AG04449 (cell line): Measurements from ENCODE around the gene BEX4.
"Not testable (repeated sequence)": the region's sequence is repeated elsewhere in the genome, so short reads cannot be mapped to it uniquely, and the experiment has no call there.

Experiments used
- CTCF ChIA-PET: fragments of 350-600 bp; formaldehyde crosslinking; extraction: SDS; loops from one replicate; lab custom pipeline; 2021; ENCODE audit warnings: antibody characterized with exemption; lab: Yijun Ruan, JAX
- POLR2A ChIA-PET: fragments of 400-600, 350-600 bp; formaldehyde crosslinking; extraction: SDS; loops from one replicate; lab custom pipeline; 2020; ENCODE audit warnings: antibody characterized with exemption, inconsistent platforms; lab: Yijun Ruan, JAX
- DNase-seq: peaks from one replicate; pipeline ENCODE4 v3.0.0-alpha.2; 2010; ENCODE audit warnings: low read depth, low spot score
- H3K4me3 ChIP-seq: 2 replicates; pipeline ENCODE4 v1.5.1; 2011; ENCODE audit warnings: low read depth, mild to moderate bottlenecking, control low read depth, low read length
- TF ChIP-seq, protein P1 (sequence below): IDR thresholded peaks from one replicate; pipeline ENCODE4 v1.5.1; 2011; ENCODE audit warnings: mild to moderate bottlenecking, moderate library complexity, low read length, control low read depth, inconsistent platforms; ENCODE audit not compliant: insufficient read depth; ENCODE audit errors: missing control alignments

BEX4 gene

DNA sequence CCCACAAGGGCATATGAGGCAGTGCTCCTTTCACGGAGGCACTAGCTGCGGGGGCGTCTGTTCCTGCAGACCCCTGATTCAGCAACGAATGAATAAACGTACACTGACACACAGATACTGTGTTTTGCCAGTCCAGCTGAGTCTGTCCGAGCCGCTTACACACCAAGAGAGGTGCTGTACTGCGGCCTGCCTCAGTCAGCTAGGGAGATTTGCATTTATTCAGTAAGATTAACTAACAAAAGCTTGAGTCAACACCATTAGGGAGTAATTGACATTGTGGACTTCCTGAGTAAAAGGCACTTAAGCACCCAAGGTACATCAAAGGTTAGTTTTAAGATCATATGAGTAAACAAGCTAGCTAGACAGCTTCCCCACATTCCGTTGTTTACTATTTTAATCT is 31.0 kb upstream of the BEX4 start:
- ChIA-PET POLR2A (no interaction called here), CTCF (interaction anchor here (0.7 to 0.9 kb wide), 2 partner anchors 9 to 233 kb away, joined by 3 read pairs; no protein-coding TSS in a partner anchor)
- no peak for DNase-seq
- no peak overlapping the region for H3K4me3 ChIP-seq
- TF ChIP-seq, protein P1, sequence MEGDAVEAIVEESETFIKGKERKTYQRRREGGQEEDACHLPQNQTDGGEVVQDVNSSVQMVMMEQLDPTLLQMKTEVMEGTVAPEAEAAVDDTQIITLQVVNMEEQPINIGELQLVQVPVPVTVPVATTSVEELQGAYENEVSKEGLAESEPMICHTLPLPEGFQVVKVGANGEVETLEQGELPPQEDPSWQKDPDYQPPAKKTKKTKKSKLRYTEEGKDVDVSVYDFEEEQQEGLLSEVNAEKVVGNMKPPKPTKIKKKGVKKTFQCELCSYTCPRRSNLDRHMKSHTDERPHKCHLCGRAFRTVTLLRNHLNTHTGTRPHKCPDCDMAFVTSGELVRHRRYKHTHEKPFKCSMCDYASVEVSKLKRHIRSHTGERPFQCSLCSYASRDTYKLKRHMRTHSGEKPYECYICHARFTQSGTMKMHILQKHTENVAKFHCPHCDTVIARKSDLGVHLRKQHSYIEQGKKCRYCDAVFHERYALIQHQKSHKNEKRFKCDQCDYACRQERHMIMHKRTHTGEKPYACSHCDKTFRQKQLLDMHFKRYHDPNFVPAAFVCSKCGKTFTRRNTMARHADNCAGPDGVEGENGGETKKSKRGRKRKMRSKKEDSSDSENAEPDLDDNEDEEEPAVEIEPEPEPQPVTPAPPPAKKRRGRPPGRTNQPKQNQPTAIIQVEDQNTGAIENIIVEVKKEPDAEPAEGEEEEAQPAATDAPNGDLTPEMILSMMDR: no peak

DNA sequence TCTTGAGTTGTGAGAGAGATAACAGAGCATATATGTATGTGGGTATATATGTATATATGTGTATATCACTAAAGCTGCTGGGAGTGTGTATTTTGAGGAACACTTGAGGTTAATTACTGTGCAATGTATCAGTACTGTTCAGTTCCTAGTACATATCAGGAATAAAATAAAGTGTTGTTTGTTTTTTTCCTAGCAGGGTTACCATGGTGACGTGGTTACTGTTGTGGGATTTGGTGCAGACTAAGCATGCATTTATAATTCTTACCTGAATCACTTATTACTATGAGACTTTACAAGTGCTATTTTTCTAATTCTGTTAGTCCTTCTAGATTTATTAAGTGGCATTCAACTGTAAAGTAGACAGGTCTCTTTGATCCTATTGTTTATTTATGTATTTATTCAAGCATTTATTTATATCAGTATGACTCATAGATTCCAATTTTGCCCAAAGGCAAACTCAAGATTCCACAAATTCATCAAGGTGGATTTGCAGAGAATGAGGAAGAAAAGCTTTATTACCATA is 26.9 kb upstream of the BEX4 start:
- POLR2A ChIA-PET: no interaction called here
- no peak overlapping the region for H3K4me3 ChIP-seq
- TF ChIP-seq, protein P1: no peak
- CTCF ChIA-PET: no interaction called here
- DNase-seq: no peak

DNA sequence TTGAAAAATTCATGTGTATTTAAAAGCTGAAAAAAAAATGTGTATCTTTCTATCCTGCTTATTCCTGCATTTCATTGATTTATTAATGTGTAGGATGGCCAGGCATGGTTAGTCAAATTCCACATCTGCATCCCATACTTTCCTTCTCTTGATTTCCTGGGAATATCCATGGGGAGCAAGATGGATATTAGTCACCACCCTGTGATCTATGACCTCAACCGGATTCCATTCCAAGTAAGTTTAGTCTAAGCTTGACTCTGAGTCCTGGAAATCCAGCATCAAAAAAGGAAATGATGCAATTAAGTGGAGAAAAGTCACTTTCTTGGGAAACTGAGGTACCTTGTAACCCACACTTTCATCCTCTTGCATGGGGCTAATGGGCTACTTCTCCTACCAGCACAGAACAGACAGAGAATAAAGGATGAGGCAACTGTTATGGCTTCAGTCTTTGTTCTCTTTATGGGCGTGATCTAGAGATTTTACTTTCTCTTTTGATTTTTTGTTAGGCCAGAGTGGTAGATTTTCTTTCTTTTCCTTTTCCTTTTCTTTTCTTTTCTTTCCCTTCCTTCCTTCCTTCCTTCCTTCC is 17.1 kb upstream of the BEX4 start:
- TF ChIP-seq, protein P1: no peak
- DNase-seq: no peak
- POLR2A ChIA-PET: no interaction called here
- CTCF ChIA-PET: no interaction called here
- no peak overlapping the region for H3K4me3 ChIP-seq

DNA sequence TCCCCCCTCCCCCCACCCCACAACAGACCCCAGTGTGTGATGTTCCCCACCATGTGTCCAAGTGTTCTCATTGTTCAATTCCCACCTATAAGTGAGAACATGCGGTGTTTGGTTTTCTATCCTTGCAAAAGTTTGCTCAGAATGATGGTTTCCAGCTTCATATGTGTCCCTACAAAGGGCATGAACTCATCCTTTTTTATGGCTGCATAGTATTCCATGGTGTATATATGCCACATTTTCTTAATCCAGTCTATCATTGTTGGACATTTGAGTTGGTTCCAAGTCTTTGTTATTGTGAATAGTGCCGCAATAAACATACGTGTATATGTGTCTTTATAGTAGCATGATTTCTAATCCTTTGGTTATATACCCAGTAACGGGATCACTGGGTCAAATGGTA is 16.2 kb upstream of the BEX4 start:
- POLR2A ChIA-PET, H3K4me3 ChIP-seq, DNase-seq, CTCF ChIA-PET: not testable (repeated sequence)

DNA sequence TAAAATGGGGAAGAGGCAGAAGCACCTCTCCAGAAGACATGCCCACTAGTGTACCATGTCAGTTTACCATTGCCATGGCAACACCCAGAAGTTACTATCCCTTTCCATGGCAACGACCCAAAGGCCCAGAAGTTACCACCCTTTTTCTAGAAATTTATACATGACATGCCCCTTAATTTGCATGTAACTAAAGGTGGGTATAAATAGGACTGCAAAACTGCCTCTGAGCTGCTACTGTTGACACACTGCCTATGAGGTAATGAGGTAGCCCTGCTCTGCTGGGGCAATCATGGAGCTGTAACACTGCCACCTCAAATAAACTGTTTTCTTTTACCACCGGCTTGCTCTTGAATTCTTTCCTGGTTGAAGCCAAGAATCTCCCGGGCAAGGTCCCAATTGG is 13.9 kb upstream of the BEX4 start:
- H3K4me3 ChIP-seq: no peak overlapping the region
- DNase-seq: no peak
- ChIA-PET POLR2A (no interaction called here), CTCF (interaction anchor here (1.3 kb wide), 1 partner anchor 10 kb away, joined by 4 read pairs; no protein-coding TSS in a partner anchor)
- TF ChIP-seq, protein P1: no peak

DNA sequence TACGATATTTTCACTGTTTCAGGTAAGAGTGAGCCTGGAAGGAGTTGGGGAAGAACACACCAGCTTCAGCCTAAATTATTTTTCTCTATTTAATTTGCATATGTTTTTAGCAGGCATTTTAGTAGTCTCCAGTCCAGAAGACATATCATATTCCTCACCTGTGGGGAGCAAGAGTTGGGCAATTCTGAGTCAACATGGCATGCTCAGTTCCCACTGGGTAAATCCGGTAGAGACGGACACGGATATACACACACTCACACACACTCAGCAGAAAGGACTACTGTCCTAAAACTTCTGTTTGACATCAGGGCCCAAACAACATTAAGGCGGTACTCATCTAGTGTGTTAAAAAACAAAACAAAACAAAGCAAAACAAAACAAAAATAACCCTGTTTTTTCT is 4.9 kb upstream of the BEX4 start:
- ChIA-PET POLR2A (no interaction called here), CTCF (interaction anchor here (1.3 to 4.2 kb wide), 12 partner anchors 10 to 280 kb away, joined by 3 to 48 read pairs (median 6); no protein-coding TSS in a partner anchor)
- no peak overlapping the region for H3K4me3 ChIP-seq
- TF ChIP-seq, protein P1: no peak
- no peak for DNase-seq
